Osteocyte (in vitro differentiated cells): ENCODE results near the gene SATL1. TPM values are rescaled to one million over a fixed set of nuclear protein-coding genes. Genes with fewer than 3 reads are reported as not detected.

Source experiments
- DNase-seq: peaks from one replicate; pipeline ENCODE4 v3.0.0; 2021; ENCODE audit warnings: mixed read lengths; ENCODE audit not compliant: unreplicated experiment; ENCODE audit errors: extremely low spot score
- H3K27ac Mint-ChIP-seq: one replicate; pipeline ENCODE4 v1.8.0; 2021; ENCODE audit warnings: mild to moderate bottlenecking, mixed read lengths; ENCODE audit not compliant: unreplicated experiment
- H3K27me3 Mint-ChIP-seq: one replicate; pipeline ENCODE4 v1.8.0; 2021; ENCODE audit warnings: mixed read lengths; ENCODE audit not compliant: unreplicated experiment
- H3K36me3 Mint-ChIP-seq: one replicate; pipeline ENCODE4 v1.8.0; 2021; ENCODE audit warnings: mixed read lengths; ENCODE audit not compliant: unreplicated experiment
- H3K4me1 Mint-ChIP-seq: one replicate; pipeline ENCODE4 v1.8.0; 2021; ENCODE audit warnings: mixed read lengths; ENCODE audit not compliant: unreplicated experiment
- H3K4me3 Mint-ChIP-seq: one replicate; pipeline ENCODE4 v1.8.0; 2021; ENCODE audit warnings: mild to moderate bottlenecking, moderate library complexity, mixed read lengths; ENCODE audit not compliant: unreplicated experiment
- H3K9me3 Mint-ChIP-seq: one replicate; pipeline ENCODE4 v1.8.0; 2021; ENCODE audit warnings: mixed read lengths; ENCODE audit not compliant: unreplicated experiment
- total RNA-seq: library from RNA; stranded (reverse); gene quantifications from 2 replicates; pipeline ENCODE4 v1.2.1, GENCODE V29; 2021
- TF ChIP-seq, protein P1 (sequence below): fragments of 200-600 bp; sonication (generic); IDR thresholded peaks from 2 replicates; pipeline ENCODE4 v1.5.0; 2021; ENCODE audit warnings: antibody characterized with exemption, mild to moderate bottlenecking, moderate library complexity

Gene SATL1
- total RNA-seq, 1 donor from 2014 or later, result not detected

- H3K27me3 Mint-ChIP-seq, result no peaks in the 10 kb centered on the region
- H3K9me3 Mint-ChIP-seq, result no peaks in the 10 kb centered on the region
- no peaks in the 10 kb centered on the region for H3K4me1 Mint-ChIP-seq
- TF ChIP-seq, protein P1, sequence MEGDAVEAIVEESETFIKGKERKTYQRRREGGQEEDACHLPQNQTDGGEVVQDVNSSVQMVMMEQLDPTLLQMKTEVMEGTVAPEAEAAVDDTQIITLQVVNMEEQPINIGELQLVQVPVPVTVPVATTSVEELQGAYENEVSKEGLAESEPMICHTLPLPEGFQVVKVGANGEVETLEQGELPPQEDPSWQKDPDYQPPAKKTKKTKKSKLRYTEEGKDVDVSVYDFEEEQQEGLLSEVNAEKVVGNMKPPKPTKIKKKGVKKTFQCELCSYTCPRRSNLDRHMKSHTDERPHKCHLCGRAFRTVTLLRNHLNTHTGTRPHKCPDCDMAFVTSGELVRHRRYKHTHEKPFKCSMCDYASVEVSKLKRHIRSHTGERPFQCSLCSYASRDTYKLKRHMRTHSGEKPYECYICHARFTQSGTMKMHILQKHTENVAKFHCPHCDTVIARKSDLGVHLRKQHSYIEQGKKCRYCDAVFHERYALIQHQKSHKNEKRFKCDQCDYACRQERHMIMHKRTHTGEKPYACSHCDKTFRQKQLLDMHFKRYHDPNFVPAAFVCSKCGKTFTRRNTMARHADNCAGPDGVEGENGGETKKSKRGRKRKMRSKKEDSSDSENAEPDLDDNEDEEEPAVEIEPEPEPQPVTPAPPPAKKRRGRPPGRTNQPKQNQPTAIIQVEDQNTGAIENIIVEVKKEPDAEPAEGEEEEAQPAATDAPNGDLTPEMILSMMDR, result no peak
- H3K4me3 Mint-ChIP-seq, result no peak overlapping the region
- H3K27ac Mint-ChIP-seq, result no peak overlapping the region
- no peaks in the 10 kb centered on the region for H3K36me3 Mint-ChIP-seq
- no peak for DNase-seq
Observed at GRCh38 chrX:85115252-85115651, 128.3 kb downstream of the SATL1 start.

GRCh38 chrX:85114776-85115175 lies 128.8 kb downstream of the SATL1 start:
- TF ChIP-seq, protein P1, result no peak
- Mint-ChIP-seq H3K36me3 (no peaks in the 10 kb centered on the region), H3K4me3 (no peak overlapping the region), H3K4me1 (no peaks in the 10 kb centered on the region), H3K27me3 (no peaks in the 10 kb centered on the region), H3K9me3 (no peaks in the 10 kb centered on the region), H3K27ac (no peak overlapping the region)
- DNase-seq, result no peak

GRCh38 chrX:85114171-85114570 lies 129.4 kb downstream of the SATL1 start:
- no peak for DNase-seq
- no peaks in the 10 kb centered on the region for H3K4me1 Mint-ChIP-seq
- no peaks in the 10 kb centered on the region for H3K9me3 Mint-ChIP-seq
- H3K27ac Mint-ChIP-seq, result no peak overlapping the region
- H3K36me3 Mint-ChIP-seq, result no peaks in the 10 kb centered on the region
- no peak overlapping the region for H3K4me3 Mint-ChIP-seq
- no peaks in the 10 kb centered on the region for H3K27me3 Mint-ChIP-seq
- TF ChIP-seq, protein P1, result no peak

DNA sequence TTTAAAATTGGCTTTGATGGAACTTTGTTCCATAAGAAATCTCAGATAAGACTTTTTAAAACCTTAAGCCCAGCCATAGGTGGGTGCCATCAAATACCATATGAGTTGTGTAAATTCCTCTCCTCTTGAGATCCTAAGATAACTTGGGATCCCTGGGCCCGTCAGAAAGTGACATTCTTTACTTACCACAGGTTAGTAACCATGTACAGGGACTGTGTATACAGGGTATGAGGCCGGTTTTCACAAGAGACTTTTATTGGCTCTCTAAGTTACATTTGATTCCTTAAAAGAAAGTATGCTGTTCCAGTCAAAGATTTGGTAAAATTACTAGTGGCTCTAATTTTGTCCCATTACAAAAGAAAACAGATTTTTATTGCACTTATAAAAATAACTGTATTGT lies 129.8 kb downstream of the SATL1 start:
- TF ChIP-seq, protein P1, result no peak
- Mint-ChIP-seq H3K27ac (no peak overlapping the region), H3K4me1 (no peaks in the 10 kb centered on the region), H3K27me3 (no peaks in the 10 kb centered on the region), H3K4me3 (no peak overlapping the region), H3K36me3 (no peaks in the 10 kb centered on the region), H3K9me3 (no peaks in the 10 kb centered on the region)
- DNase-seq, result no peak

- DNase-seq, result no peak
- no peaks in the 10 kb centered on the region for H3K4me1 Mint-ChIP-seq
- H3K27me3 Mint-ChIP-seq, result no peaks in the 10 kb centered on the region
- H3K36me3 Mint-ChIP-seq, result no peaks in the 10 kb centered on the region
- no peak overlapping the region for H3K4me3 Mint-ChIP-seq
- TF ChIP-seq, protein P1, result no peak
- H3K27ac Mint-ChIP-seq, result no peak overlapping the region
- no peaks in the 10 kb centered on the region for H3K9me3 Mint-ChIP-seq
Observed at GRCh38 chrX:85112293-85112692, 131.3 kb downstream of the SATL1 start.
